ENCODE results near the gene CDK5R2.
A peak's percentile ranks its signal among the peaks of the same experiment; 100 is the strongest.

CDK5R2 gene

GRCh38 chr2:218962859-218963492, 3.5 kb downstream of the CDK5R2 start:
- DNase-seq: peak; percentile 97

GRCh38 chr2:218963601-218964000, 4.1 kb downstream of the CDK5R2 start:
- DNase-seq: no peak

- no peak for DNase-seq
These were observed 4.7 kb downstream of the CDK5R2 start for GRCh38 chr2:218964041-218964771.

GRCh38 chr2:218970894-218971293, 11.4 kb downstream of the CDK5R2 start:
- no peak for DNase-seq

GRCh38 chr2:218975060-218975777, 15.8 kb downstream of the CDK5R2 start:
- DNase-seq: no peak

- peak; percentile 68 for DNase-seq
These were observed 20.6 kb downstream of the CDK5R2 start for GRCh38 chr2:218979846-218980734.

- no peak for DNase-seq
These were observed 21.4 kb downstream of the CDK5R2 start for GRCh38 chr2:218980735-218981389.

GRCh38 chr2:218981390-218981880, 22.0 kb downstream of the CDK5R2 start:
- no peak for DNase-seq

- no peak for DNase-seq
These were observed 22.6 kb downstream of the CDK5R2 start for GRCh38 chr2:218981881-218982585.

- no peak for DNase-seq
These were observed 23.3 kb downstream of the CDK5R2 start for GRCh38 chr2:218982586-218983262.

GRCh38 chr2:218983263-218983933, 23.9 kb downstream of the CDK5R2 start:
- DNase-seq: no peak

- DNase-seq: no peak
These were observed 24.4 kb downstream of the CDK5R2 start for GRCh38 chr2:218983934-218984238.

GRCh38 chr2:218984239-218985020, 25.0 kb downstream of the CDK5R2 start:
- peak; percentile 39 for DNase-seq

- DNase-seq: no peak
These were observed 25.5 kb downstream of the CDK5R2 start, which contains the start of gene FEV for GRCh38 chr2:218985021-218985324. Gene FEV (minus strand): TSS chr2:218985184. CDS start chr2:218985075, 109 bp downstream.

- peak; percentile 51 for DNase-seq
These were observed 26.0 kb downstream of the CDK5R2 start for GRCh38 chr2:218985325-218986091.

- DNase-seq: no peak
These were observed 26.8 kb downstream of the CDK5R2 start for GRCh38 chr2:218986148-218986761.

GRCh38 chr2:218988164-218988563, 28.7 kb downstream of the CDK5R2 start:
- DNase-seq: no peak

- DNase-seq: no peak
These were observed 29.2 kb downstream of the CDK5R2 start for GRCh38 chr2:218988650-218989049.
